GM10266 (cell line): ENCODE data around the gene JAGN1.
"Not testable (repeated sequence)": the region's sequence is repeated elsewhere in the genome, so short reads cannot be mapped to it uniquely, and the experiment has no call there.

ENCODE experiments used
- DNase-seq: peaks from one replicate; pipeline ENCODE4 v3.0.0; 2012; ENCODE audit errors: extremely low spot score
- TF ChIP-seq, protein P1 (sequence below): IDR thresholded peaks from 2 replicates; pipeline ENCODE4 v1.5.1; 2012; ENCODE audit warnings: mild to moderate bottlenecking, low read depth; ENCODE audit not compliant: control insufficient read depth, insufficient read depth; ENCODE audit errors: missing control alignments

Gene JAGN1

DNA sequence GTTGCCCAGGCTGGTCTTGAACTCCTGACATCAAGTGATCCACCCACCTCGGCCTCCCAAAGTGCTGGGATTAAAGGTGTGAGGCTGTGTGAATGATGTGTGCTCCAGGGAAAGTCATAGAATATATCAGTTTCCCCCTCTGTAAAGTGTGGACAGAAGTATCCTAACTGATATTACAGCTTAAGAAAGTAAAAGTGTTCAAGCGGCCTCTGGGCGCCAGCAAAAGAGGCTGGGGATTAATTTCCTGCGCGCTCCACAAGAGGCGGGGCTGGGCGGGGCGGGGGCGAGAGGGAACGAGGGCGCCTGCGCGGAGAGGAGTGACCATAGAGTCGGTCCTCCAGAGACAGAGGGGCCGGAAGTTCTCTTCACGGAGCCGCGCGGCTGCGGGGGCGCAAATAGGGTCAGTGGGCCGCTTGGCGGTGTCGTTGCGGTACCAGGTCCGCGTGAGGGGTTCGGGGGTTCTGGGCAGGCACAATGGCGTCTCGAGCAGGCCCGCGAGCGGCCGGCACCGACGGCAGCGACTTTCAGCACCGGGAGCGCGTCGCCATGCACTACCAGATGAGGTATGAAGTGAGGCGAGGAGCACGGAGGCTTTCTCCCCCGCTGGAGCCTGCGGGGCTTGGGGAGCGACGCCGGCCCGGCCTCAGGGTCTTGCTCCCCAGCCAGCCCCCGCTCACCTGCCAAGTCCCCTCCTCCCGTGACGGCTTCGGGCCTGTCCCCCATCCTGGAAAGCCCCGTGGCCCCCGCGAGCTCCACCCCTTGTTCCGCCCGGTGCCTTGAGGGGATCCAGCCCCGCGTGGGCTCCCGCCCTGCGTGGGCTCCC is at the start of gene JAGN1:
TSS of gene JAGN1 (plus strand) at position 362 of the 823 bp plus-strand sequence. CDS start at position 475, 113 bp downstream.
- TF ChIP-seq, protein P1, sequence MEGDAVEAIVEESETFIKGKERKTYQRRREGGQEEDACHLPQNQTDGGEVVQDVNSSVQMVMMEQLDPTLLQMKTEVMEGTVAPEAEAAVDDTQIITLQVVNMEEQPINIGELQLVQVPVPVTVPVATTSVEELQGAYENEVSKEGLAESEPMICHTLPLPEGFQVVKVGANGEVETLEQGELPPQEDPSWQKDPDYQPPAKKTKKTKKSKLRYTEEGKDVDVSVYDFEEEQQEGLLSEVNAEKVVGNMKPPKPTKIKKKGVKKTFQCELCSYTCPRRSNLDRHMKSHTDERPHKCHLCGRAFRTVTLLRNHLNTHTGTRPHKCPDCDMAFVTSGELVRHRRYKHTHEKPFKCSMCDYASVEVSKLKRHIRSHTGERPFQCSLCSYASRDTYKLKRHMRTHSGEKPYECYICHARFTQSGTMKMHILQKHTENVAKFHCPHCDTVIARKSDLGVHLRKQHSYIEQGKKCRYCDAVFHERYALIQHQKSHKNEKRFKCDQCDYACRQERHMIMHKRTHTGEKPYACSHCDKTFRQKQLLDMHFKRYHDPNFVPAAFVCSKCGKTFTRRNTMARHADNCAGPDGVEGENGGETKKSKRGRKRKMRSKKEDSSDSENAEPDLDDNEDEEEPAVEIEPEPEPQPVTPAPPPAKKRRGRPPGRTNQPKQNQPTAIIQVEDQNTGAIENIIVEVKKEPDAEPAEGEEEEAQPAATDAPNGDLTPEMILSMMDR: no peak
- peak; percentile 93 for DNase-seq

DNA sequence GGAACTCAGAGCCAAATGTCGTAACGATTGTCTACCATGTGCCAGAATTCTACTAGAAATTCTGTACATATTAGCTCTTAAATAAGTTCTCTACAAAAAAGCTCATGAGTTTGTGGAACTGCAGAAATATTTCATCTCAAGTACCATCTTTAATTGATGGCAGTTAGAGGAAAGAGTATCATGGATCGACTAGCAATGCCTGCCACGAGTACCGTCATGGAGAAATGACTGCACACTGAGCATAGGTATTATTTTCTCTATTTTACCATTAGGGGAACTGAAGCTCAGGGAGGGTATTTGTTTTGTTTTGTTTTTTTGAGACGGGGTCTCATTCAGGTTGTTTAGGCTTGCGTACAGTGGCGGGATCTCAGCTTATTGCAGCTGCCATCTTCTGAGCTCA is 49.4 kb upstream of the JAGN1 start:
- TF ChIP-seq, protein P1: no peak
- DNase-seq: no peak

DNA sequence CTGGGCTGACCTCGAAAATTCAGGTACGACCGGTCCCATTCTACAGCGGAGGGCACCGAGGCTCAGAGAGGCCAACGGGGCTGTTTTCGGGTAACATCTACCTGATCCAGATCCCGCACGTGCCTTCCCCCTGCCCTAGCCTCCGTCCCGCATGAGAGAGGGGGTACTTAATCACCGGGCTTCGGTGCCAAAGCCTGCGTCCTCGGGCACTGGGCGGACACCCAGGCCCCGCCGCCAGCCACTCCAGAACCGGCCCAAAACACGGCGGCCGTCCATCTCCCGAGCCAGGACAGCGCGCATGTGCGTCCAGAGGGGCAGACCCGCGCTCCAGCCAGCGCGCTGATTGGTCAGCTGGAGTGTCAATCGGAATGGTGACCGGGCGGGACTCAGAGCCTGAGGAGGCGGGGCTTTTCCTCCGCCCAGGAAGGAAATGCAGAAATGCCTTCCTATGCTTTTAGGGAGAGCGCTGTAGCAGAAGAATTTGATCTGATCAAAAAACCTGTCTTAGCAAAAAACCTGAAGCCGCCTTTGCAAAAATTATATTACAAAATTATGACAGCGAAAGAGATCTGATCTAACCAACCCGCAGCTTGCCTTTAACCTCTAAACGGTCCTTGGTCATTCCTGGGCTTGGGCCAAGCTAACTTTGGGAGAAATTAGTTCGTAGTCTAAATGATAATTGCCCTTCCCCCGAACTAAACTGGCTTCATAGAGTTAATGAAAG is 46.5 kb upstream of the JAGN1 start, which contains the start of gene RPUSD3:
TSS of gene RPUSD3 (minus strand) at position 294 of the 724 bp plus-strand sequence. CDS start at position 276, 18 bp downstream.
- DNase-seq: peak; percentile 98
- TF ChIP-seq, protein P1: no peak

DNA sequence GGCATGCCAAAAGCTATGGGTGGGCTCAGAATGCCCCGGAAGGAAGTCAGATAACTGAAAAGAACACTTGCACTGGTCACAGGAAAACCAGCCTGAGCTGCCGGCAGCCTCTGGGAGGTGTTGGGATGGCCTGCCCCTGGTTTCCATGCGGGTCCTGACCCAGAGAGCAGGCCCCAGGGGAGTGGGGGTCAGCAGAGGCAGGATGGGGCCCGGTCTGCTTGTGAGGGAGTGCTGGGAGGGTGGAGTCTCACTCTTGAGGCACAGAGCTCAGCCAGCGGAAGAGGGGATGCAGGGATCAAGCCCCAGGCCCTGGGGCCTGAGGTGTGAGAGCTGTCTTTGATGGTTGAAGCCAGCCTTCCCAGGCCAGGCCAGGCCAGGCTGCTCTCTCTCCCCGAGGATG is 44.2 kb upstream of the JAGN1 start:
- TF ChIP-seq, protein P1: no peak
- no peak for DNase-seq

DNA sequence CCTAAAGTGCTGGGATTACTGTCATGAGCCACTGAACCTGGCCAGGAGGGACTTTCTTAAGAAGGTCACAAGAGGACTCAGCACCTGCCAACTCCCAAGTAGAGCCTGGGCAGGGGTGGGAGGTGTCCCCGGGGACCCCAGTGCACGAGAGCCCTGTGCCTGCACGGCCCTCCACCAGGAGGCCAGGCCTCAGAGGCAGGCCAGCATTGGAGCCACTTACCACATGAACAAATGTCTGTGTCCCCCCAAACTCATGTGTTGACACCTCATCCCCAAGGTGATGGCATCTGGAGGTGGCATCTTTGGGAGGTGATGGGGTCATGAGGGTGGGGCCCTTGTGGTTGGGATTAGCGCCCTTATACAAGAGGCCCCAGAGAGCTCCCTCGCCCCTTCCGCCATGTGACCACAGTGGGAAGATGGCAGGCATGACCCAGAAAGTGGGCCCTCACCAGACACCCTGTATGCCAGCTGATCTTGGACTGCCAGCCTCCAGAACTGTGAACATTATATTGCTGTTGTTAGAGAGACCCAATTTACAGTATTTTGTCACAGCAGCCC is 43.4 kb upstream of the JAGN1 start:
- DNase-seq: no peak
- TF ChIP-seq, protein P1: no peak

DNA sequence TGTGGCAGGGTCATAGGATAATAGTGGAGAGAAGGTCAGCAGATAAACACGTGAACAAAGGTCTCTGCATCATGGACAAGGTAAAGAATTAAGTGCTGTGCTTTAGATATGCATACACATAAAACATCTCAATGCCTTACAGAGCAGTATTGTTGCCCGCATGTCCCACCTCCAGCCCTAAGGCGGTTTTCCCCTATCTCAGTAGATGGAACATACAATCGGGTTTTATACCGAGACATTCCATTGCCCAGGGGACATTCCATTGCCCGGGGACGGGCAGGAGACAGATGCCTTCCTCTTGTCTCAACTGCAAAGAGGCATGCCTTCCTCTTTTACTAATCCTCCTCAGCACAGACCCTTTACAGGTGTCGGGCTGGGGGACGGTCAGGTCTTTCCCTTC is 42.5 kb upstream of the JAGN1 start:
- DNase-seq: not testable (repeated sequence)

DNA sequence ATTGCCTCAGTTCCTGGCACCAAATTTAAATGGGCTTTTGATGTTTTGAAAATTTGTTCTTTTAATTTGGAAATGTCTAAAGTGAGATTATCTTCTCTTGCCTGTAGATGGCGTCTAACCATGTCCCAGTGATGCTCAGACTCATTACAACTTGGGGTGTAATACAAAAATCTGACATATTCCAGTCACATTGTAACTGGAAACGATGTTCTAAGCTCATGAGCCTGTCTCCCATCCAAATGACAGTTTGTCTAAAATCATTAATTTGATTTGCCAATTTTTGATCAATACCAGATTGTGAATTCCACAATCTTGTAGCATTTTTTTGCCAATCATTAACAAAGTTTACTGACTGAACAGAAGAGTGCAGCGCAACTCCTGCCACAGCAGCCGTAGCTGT is 41.5 kb upstream of the JAGN1 start:
- not testable (repeated sequence) for DNase-seq
- TF ChIP-seq, protein P1: peak; percentile 40

DNA sequence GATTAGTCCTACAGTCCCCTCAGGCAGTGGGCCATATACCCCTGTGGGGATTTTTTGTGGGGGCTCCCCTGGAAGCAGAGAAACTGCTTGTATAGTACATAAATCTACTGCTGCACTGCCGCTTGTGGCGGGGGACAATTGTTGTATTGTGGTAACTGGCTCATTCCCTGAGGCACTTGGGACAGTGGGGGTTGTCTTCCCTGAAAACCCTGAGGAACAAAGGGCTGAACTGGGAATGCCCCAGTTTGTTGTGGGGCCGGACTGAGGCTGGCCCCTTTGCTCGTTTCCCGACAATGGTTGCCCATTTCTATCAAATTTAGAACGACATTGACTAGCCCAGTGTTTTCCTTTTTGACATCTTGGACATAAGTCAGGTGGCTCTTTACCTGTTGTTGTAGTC is 39.0 kb upstream of the JAGN1 start:
- not testable (repeated sequence) for DNase-seq

DNA sequence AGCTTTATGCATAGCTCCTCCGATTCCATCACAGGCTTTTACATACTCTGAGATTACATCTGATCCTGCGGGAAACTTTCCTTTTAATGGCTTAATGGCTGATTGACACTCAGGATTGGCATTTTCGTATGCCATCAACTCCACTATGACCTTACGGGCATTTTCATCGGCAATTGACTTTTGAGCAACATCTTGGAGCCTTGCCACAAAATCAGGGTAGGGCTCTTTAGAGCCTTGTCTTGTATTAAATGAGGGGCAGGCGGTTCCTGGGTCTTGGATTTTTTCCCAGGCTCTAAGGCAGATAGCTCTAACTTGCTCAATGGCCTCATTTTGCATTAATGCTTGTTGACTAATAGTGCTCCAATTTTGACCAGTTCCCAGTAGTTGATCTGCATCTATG is 38.5 kb upstream of the JAGN1 start:
- not testable (repeated sequence) for DNase-seq
